Measurements from ENCODE around the gene KCTD21. TPM values are rescaled to one million over a fixed set of nuclear protein-coding genes. Genes with fewer than 3 reads are reported as not detected.

Gene KCTD21
- total RNA-seq, 1 experiment from 2014 or later: 9.7 TPM

DNA sequence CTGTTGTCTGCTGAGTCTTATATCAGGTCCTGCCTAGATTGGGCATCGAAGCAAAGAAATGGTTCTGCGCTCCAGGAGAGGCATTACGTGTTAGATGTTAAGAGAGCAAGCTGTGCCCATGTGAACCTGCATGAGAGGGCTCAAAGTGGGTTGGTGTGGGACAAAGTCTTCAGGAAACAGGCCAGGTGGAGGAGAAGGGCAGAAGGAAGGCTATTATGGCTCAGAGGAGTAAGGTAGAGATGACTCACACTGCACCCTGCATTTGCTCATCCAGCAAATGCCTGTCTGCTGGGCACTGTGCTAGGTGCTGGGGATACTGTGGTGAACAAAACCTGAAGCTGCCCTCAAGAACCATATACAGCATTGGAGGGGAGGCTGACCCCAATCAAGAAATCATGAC is 6.1 kb upstream of the KCTD21 start:
- H3K36me3 ChIP-seq (ENCODE audit: control insufficient read depth, insufficient read depth, low read length): no peaks in the 10 kb centered on the region
- CTCF ChIA-PET: no interaction called here
- TF ChIP-seq POLR2AphosphoS5 (IDR thresholded peaks at IDR 0.05; ENCODE audit: low read depth, low read length) (no peak), SIN3A (IDR thresholded peaks at IDR 0.05; ENCODE audit: borderline replicate concordance, insufficient read depth, low read depth, low read length) (no peak)
- TF ChIP-seq, protein P1, sequence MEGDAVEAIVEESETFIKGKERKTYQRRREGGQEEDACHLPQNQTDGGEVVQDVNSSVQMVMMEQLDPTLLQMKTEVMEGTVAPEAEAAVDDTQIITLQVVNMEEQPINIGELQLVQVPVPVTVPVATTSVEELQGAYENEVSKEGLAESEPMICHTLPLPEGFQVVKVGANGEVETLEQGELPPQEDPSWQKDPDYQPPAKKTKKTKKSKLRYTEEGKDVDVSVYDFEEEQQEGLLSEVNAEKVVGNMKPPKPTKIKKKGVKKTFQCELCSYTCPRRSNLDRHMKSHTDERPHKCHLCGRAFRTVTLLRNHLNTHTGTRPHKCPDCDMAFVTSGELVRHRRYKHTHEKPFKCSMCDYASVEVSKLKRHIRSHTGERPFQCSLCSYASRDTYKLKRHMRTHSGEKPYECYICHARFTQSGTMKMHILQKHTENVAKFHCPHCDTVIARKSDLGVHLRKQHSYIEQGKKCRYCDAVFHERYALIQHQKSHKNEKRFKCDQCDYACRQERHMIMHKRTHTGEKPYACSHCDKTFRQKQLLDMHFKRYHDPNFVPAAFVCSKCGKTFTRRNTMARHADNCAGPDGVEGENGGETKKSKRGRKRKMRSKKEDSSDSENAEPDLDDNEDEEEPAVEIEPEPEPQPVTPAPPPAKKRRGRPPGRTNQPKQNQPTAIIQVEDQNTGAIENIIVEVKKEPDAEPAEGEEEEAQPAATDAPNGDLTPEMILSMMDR (IDR thresholded peaks at IDR 0.05): no peak
- TF ChIP-seq, protein P2, sequence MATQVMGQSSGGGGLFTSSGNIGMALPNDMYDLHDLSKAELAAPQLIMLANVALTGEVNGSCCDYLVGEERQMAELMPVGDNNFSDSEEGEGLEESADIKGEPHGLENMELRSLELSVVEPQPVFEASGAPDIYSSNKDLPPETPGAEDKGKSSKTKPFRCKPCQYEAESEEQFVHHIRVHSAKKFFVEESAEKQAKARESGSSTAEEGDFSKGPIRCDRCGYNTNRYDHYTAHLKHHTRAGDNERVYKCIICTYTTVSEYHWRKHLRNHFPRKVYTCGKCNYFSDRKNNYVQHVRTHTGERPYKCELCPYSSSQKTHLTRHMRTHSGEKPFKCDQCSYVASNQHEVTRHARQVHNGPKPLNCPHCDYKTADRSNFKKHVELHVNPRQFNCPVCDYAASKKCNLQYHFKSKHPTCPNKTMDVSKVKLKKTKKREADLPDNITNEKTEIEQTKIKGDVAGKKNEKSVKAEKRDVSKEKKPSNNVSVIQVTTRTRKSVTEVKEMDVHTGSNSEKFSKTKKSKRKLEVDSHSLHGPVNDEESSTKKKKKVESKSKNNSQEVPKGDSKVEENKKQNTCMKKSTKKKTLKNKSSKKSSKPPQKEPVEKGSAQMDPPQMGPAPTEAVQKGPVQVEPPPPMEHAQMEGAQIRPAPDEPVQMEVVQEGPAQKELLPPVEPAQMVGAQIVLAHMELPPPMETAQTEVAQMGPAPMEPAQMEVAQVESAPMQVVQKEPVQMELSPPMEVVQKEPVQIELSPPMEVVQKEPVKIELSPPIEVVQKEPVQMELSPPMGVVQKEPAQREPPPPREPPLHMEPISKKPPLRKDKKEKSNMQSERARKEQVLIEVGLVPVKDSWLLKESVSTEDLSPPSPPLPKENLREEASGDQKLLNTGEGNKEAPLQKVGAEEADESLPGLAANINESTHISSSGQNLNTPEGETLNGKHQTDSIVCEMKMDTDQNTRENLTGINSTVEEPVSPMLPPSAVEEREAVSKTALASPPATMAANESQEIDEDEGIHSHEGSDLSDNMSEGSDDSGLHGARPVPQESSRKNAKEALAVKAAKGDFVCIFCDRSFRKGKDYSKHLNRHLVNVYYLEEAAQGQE (IDR thresholded peaks at IDR 0.05; ENCODE audit: insufficient read depth in 1 of 2, low read depth in 2 of 2, low read length in 1 of 2): no peak

DNA sequence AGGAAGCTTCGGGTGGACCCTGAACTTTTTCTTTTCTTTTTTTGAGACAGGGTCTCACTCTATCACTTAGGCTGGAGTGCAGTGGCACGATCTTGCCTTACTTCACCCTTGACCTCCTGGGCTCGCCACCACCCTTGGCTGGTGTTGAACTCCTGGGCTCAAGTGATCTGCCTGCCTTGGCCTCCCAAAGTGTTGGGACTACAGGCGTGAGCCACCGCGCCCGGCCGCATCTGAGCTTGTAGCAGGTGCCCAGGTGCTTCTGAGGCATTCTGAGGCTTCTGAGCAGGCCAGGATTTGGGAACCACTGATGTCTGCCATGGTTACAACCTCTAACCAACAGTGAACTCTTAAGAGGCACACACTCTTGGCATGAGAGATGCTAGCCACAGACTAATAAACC is 5.4 kb upstream of the KCTD21 start:
- BruUV-seq (replicated peaks): no TSS peak
- Histone ChIP-seq H3K27ac (ENCODE audit: low read length) (no peak overlapping the region), H3K4me3 (ENCODE audit: low read depth in 2 of 2, low read length in 2 of 2) (no peak overlapping the region), H3K9me3 (ENCODE audit: control insufficient read depth, insufficient read depth, low read depth, low read length) (no peaks in the 10 kb centered on the region), H3K4me1 (ENCODE audit: control insufficient read depth, insufficient read depth, low read length) (peaks cover 8% of the 10 kb centered on the region; the same call in 1 of the 2 replicates), H3K36me3 (ENCODE audit: control insufficient read depth, insufficient read depth, low read length) (no peaks in the 10 kb centered on the region), H3K27me3 (ENCODE audit: control insufficient read depth, insufficient read depth, low read length) (no peaks in the 10 kb centered on the region)
- DNase-seq (ENCODE audit: low read depth, low spot score) (no peak), ATAC-seq (no peak)
- in situ Hi-C loops (cut with HindIII; ENCODE audit: low pct_unique_long_range_greater_than_20kb, low sequenced_read_pairs): no loop called here
- TF ChIP-seq SIN3A (IDR thresholded peaks at IDR 0.05; ENCODE audit: borderline replicate concordance, insufficient read depth, low read depth, low read length): no peak
- TF ChIP-seq TCF7L2 (IDR thresholded peaks at IDR 0.05; ENCODE audit: low read depth, low read length): no peak
- TF ChIP-seq POLR2AphosphoS5 (IDR thresholded peaks at IDR 0.05; ENCODE audit: low read depth, low read length): no peak
- TF ChIP-seq, protein P2 (IDR thresholded peaks at IDR 0.05; ENCODE audit: insufficient read depth in 1 of 2, low read depth in 2 of 2, low read length in 1 of 2): no peak
- TF ChIP-seq, protein P1 (IDR thresholded peaks at IDR 0.05): no peak
- intact Hi-C loops (cut with micrococcal nuclease; ENCODE audit: unreplicated experiment): no loop called here
- ChIA-PET CTCF (no interaction called here), POLR2A (no interaction called here)

More for the DNA sequence above, 6.1 kb upstream of the KCTD21 start:
- no peak overlapping the region for H3K4me3 ChIP-seq (ENCODE audit: low read depth in 2 of 2, low read length in 2 of 2)
- POLR2A ChIA-PET: no interaction called here
- peaks cover 5% of the 10 kb centered on the region; the same call in 1 of the 2 replicates for H3K4me1 ChIP-seq (ENCODE audit: control insufficient read depth, insufficient read depth, low read length)
- no peak for DNase-seq (ENCODE audit: low read depth, low spot score)
- no peak for ATAC-seq
- no peak overlapping the region for H3K27ac ChIP-seq (ENCODE audit: low read length)
- in situ Hi-C loops (cut with HindIII; ENCODE audit: low pct_unique_long_range_greater_than_20kb, low sequenced_read_pairs) (no loop called here), intact Hi-C loops (cut with micrococcal nuclease; ENCODE audit: unreplicated experiment) (no loop called here)
- no TSS peak for BruUV-seq (replicated peaks)
- H3K27me3 ChIP-seq (ENCODE audit: control insufficient read depth, insufficient read depth, low read length): no peaks in the 10 kb centered on the region
- H3K9me3 ChIP-seq (ENCODE audit: control insufficient read depth, insufficient read depth, low read depth, low read length): no peaks in the 10 kb centered on the region

Measured in Panc1 (cell line).